HG03342 (cell line): ENCODE data around the gene ZNF3.
"Not testable (repeated sequence)": the region's sequence is repeated elsewhere in the genome, so short reads cannot be mapped to it uniquely, and the experiment has no call there.

Experiments
- ATAC-seq: cut with Tn5 transposase; IDR thresholded peaks from one replicate; pipeline ENCODE4 v1.9.1; 2021; ENCODE audit warnings: mild to moderate bottlenecking, moderate library complexity; ENCODE audit not compliant: unreplicated experiment

ZNF3 gene

DNA sequence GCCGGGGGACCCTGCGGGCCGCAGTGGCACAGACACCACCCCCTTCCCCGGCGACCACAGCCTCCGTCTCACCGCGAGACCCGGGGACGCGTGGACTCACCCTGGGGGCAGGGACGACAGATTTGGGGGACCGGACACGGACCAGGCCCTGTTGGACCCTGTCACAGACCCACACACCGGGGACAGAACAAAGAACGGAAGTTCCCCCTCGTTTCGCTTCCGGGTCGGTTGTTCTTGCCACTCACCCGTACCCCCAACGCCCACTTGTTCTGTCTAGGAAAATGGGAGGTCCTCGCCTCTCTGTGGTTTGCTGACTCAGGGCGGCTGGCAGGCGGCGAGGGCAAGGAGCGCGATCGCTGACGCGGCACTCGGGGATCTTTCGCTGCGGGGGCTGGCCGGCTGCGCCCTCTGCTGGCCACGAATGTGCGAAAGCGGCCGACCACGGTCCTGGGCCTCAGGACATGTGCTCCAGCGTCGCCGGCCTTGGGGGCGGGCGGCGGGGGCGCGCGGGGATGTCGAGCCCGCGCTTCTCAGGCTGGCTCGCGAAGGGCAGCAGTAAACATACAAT lies at the start of gene ZNF3:
Gene ZNF3 (minus strand): TSS at position 189 of the 568 bp plus-strand sequence. CDS start 4,366 bp downstream, outside the sequence.
- peak; percentile 74 for ATAC-seq

GRCh38 chr7:100130608-100131453 lies 49.3 kb upstream of the ZNF3 start:
- ATAC-seq = no peak

DNA sequence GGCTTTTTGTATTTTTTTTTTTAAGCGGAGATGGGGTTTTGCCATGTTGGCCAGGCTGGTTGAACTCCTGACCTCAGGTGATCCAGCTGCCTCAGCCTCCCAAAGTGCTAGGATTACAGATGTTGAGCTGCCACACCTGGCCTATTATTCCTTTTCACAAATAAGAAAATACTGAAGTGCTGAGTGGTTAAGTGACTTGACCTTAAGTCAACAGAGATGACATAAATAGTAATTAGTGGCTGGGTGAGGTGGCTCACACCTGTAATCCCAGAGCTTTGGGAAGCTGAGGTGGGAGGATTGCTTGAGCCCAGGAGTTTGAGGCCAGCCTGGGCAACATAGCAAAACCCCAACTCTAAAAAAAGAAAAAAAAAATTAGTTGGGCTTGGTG lies 48.7 kb upstream of the ZNF3 start:
- not testable (repeated sequence) for ATAC-seq

GRCh38 chr7:100128637-100128963 lies 47.1 kb upstream of the ZNF3 start:
- ATAC-seq = no peak

GRCh38 chr7:100127866-100128636 lies 46.5 kb upstream of the ZNF3 start:
- no peak for ATAC-seq

- peak; percentile 50 for ATAC-seq
Measured at GRCh38 chr7:100126931-100127865, 45.7 kb upstream of the ZNF3 start, which contains the start of gene MBLAC1. Gene MBLAC1, plus strand, starts transcription at chr7:100126967. Its CDS starts 429 bp downstream, at chr7:100127396.

GRCh38 chr7:100126239-100126930 lies 44.9 kb upstream of the ZNF3 start:
- ATAC-seq = no peak

DNA sequence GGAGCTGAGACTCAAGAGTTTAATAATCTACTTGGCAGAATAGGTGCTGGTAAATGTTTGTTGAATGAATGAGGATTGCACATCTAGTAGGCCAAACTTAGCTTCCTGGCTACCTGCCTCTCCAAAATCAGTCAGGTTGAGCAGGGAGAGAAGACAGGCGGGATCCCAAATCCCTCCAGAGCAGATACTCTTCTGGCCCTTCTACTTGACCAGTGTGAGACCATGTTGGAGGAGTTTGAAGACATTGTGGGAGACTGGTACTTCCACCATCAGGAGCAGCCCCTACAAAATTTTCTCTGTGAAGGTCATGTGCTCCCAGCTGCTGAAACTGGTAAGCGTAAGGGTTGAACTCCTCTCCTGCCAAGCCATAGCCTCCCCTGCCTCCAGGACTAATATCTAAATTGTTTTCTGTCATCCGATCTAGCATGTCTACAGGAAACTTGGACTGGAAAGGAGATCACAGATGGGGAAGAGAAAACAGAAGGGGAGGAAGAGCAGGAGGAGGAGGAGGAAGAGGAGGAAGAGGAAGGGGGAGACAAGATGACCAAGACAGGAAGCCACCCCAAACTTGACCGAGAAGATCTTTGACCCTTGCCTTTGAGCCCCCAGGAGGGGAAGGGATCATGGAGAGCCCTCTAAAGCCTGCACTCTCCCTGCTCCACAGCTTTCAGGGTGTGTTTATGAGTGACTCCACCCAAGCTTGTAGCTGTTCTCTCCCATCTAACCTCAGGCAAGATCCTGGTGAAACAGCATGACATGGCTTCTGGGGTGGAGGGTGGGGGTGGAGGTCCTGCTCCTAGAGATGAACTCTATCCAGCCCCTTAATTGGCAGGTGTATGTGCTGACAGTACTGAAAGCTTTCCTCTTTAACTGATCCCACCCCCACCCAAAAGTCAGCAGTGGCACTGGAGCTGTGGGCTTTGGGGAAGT lies 43.0 kb upstream of the ZNF3 start:
- ATAC-seq = no peak

- no peak for ATAC-seq
Measured at GRCh38 chr7:100122568-100122967, 41.0 kb upstream of the ZNF3 start.

- ATAC-seq = no peak
Measured at GRCh38 chr7:100122067-100122466, 40.5 kb upstream of the ZNF3 start.

DNA sequence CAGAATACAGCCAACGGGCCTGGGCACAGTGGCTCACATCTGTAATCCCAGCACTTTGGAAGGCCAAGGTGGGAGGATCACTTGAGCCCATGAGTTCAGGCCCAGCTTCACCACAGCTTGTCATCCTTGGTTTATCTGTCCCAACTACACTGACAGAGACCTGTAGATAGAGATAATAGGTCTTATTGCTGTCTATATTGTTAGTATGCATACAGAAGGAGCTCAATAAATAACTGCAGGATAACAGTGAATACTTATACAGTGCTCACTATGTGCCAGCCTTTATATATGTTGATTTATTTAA lies 39.2 kb upstream of the ZNF3 start:
- ATAC-seq = no peak

GRCh38 chr7:100119970-100120732 lies 38.6 kb upstream of the ZNF3 start:
- peak; percentile 38 for ATAC-seq

DNA sequence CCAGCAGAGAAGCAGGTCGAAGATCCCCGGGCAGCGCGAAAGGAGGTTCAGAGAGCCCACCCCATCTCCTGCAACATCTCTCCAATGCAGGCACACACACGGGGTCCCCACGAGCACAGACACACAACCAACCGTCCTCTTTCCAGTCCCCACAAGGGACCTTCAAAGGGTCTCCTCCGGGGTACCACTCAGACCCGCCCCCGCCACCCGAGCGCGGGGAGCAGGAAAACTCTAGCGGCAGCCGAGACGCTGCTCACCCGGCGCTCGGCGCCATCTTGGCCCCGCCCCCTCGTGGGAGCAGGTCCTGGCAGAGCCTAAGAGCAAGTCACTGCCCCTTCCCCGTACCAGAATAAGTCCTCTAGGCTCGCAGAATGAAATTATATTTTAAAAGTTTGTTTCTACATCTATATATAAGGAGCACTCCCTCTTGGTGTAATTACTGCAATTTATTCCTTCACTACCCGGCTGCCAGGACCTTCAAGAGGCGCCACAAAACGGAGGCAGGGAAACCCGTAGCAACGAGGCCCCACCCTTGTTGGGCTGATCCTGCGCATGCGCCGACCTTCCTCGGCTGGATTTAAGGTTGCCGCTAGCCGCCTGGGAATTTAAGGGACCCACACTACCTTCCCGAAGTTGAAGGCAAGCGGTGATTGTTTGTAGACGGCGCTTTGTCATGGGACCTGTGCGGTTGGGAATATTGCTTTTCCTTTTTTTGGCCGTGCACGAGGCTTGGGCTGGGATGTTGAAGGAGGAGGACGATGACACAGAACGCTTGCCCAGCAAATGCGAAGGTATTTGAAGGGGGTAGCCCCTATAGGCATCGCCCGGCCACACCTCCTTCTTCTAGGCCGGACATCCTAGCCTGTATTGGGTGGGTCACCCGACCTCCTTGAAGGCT lies 37.8 kb upstream of the ZNF3 start, which contains the start of the genes CNPY4 and TAF6:
Gene CNPY4 (plus strand): TSS at position 563 of the 898 bp plus-strand sequence. CDS start 111 bp downstream, at position 674.
Gene TAF6 (minus strand): TSS at position 287 of the 898 bp plus-strand sequence. CDS start 5,149 bp downstream, outside the sequence.
- ATAC-seq = peak; percentile 60

GRCh38 chr7:100118388-100119071 lies 37.0 kb upstream of the ZNF3 start:
- no peak for ATAC-seq

DNA sequence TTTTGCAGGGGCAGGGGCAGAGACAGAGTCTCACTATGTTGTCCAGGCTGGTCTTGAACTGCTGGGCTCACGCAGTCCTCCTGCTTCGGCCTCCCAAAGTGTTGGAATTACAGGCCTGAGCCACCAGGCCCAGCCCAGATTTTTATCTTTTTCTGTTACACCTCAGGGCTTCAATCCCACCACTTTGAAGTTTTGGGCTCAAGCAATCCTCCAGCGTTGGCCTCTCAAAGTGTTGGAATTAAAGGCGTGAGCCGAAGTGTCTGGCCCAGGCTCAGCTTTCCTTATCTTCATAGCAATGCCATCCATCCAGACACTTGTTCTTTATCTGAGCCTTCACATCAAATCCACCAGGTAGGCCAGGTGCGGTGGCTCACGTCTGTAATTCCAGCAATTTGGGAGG lies 33.5 kb upstream of the ZNF3 start:
- ATAC-seq = no peak

DNA sequence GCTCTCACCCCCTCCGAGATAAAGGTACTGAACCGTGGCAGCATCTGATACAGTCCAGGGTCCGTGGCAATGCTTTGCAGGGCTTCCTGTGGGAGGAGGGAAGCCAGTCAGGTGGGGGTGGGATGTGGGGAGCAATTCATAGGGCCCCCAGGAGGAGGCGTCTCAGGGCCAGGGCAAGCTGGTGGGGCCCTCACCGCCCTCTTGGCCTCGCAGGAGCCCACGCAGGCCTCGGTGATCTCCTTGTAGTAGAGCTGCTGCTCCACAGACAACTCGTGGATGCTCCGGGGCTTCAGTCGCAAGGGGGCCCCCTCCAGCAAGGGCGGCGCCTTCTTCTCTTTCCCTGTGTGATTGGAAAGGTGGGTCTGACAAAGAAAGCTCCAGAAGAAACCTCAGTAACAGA lies 30.4 kb upstream of the ZNF3 start:
- no peak for ATAC-seq

GRCh38 chr7:100111156-100111555 lies 29.6 kb upstream of the ZNF3 start:
- ATAC-seq = no peak
